Adrenal gland (tissue), 5 donors: ENCODE measurements around the gene EXT2.

Experiments
- POLR2A ChIP-seq, 2 donors: fragments of 450-650 bp; IDR thresholded peaks; one replicate each; pipeline ENCODE4 v1.6.1; 2017; ENCODE audit warnings: antibody characterized with exemption in 2 of 2, mild to moderate bottlenecking in 2 of 2, moderate library complexity in 1 of 2
- TF ChIP-seq, protein P1 (sequence below), 6 experiments: fragments of 450-650 bp in 4 of 6; fragments of 200-600 bp in 2 of 6; sonication (generic) in 1 of 6; IDR thresholded peaks; 1 replicate in 5 of 6; 2 replicates in 1 of 6; pipeline versions ENCODE4 v1.5.1 to v1.8.0; 2016 to 2021; ENCODE audit warnings: antibody characterized with exemption in 6 of 6, mild to moderate bottlenecking in 2 of 6, moderate library complexity in 1 of 6
- donor health status: DM: no; HTN: no; CAD: no.

DNA sequence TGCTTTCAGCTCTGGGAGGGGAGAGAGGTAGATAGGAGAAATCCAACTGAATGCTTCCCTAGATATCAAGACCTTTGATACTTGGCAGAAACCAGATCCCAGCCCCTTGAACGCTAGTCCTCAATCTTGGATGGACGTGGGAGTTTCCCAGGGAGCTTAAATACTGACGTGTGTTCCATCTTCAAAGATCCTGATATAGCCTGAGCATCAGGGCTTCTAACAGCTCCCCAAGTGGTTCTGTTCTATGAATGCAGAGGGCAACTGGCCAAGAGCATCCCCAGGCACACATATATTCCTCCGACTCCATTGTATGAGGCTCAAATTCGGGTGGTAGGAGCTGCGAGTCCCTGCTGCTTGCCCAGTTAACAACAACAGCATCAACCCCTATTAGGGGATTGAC is 38.1 kb upstream of the EXT2 start:
- TF ChIP-seq, protein P1, sequence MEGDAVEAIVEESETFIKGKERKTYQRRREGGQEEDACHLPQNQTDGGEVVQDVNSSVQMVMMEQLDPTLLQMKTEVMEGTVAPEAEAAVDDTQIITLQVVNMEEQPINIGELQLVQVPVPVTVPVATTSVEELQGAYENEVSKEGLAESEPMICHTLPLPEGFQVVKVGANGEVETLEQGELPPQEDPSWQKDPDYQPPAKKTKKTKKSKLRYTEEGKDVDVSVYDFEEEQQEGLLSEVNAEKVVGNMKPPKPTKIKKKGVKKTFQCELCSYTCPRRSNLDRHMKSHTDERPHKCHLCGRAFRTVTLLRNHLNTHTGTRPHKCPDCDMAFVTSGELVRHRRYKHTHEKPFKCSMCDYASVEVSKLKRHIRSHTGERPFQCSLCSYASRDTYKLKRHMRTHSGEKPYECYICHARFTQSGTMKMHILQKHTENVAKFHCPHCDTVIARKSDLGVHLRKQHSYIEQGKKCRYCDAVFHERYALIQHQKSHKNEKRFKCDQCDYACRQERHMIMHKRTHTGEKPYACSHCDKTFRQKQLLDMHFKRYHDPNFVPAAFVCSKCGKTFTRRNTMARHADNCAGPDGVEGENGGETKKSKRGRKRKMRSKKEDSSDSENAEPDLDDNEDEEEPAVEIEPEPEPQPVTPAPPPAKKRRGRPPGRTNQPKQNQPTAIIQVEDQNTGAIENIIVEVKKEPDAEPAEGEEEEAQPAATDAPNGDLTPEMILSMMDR (IDR thresholded peaks at IDR 0.05) = no peak
- no peak for TF ChIP-seq POLR2A (IDR thresholded peaks at IDR 0.05)
